Activated T-cell treated with anti-CD3 and anti-CD28 coated beads, Interleukin-2, amount 50 U/mL, for 1 hour (primary cell): ENCODE measurements around the gene PYY.
"Not testable (repeated sequence)": the region's sequence is repeated elsewhere in the genome, so short reads cannot be mapped to it uniquely, and the experiment has no call there.

ENCODE experiments used
- DNase-seq: peaks from one replicate; pipeline ENCODE4 v3.0.0-alpha.2; 2020

PYY gene

DNA sequence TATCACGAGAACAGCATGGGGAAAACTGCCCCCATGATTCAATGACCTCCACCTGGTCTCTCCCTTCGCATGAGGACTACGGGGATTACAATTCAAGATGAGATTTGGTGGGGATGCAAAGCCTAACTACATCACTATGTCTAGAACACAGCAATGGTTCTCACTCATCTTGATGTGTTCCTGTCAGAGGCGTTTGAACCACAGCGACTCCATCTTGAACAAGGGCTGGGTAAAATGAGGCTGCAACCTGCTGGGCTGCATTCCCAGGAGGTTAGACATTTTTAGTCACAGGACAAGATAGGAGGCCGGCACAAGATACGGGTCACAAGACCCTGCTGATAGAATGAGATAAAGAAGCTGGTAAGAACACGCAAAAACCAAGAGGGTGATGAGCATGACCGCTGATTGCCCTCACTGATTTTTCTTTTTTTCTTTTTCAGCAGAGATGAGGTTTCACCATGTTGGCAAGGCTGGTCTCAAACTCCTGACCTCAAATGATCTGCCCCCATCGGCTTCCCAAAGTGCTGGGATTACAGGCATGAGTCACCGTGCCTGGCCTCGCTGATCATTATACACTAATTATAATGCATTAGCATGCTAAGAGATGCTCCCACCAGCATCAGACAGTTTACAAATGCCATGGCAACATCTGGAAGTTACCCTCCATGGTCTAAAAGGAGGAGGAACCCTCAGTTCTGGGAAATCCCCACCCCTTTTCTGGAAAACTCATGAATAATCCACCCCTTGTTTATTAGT lies 8.5 kb downstream of the PYY start:
- no peak for DNase-seq

DNA sequence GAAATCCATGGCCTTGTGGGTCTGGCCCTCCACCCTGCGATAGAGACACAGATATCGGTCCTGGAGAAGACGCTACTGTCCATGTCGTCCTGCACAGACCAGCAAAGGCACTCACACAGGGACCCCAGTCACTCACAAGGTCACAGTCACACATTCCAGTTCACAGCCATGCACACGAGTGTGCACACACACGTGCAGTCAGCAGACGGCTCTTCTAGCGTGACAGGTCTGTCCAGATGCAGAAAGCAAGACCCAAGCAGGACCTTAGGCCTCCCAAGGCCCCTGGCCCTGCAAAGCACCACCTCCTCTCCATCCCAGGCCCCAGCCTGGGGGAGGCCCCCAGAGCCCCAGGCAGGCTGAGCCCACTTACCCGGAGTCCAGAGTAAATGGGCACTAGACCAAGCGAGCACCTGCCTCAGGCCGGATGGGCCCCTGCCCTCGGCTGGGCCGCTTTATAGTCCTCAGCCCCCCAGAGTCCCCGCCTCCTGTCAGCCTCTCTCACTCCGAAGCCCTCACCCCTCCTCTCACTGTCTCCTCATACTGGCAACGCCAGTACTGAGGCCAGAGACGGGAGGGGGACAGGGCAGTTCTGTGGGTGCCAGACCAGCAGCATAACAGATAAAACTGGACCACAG lies 11.6 kb downstream of the PYY start, which contains the start of gene PPY:
Gene PPY (minus strand): TSS at position 426 of the 635 bp plus-strand sequence. CDS start 822 bp downstream, outside the sequence.
- no peak for DNase-seq

DNA sequence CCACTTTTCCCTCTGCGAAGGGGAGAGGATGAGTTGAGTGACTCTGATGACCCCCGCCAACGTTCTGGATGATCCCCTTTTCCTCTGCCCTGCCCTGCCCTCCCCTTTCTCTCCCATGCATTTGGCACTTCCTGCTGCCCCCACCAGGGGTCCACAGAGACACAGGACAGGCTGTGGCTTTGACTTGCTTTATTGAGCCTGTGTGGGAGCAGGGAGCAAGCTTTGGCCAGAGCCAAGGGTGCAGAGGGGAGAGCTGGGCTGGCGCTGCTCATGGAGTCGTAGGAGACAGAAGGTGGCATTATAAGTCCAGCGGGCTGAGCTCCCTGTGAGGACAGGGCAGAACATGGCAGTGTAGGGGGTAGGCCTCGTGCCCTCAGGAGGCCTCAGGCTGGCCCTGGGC lies 13.1 kb downstream of the PYY start:
- DNase-seq, result peak; percentile 35

DNA sequence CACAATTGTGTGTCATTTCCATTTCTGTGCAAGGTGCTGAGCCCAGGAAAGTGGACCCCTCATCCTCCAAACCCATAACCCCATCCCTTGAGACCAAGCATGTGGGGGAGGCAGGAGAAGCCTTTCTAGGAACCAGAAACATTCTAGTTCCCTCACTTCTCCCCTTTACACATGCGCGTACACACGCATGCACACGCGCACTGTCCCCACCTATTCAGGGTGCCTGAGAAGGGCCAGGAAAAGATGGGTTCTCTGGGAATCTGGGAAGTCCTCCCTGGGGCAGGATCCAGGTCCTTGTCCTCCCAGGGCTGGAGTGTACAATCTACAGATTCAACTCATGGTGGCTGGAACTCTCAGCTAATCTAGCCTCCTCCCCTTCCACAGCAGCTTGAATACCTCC lies 13.9 kb downstream of the PYY start:
- DNase-seq, result no peak

DNA sequence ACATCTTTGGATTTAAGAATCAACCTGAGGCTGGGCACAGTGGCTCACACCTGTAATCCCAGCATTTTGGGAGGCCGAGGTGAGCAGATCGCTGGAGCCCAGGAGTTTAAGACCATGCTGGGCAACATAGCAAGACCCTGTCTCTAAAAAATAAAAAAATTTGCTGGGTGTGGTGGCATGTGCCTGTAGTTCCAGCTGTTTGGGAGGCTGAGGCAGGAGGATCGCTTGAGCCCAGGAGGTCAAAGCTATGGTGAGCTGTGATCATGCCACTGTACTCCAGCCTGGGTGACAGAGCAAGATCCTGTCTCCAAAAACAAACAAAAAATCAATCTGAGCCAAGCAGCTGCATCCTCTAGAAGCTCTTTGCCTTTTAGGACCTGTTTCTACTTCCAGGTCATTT lies 14.3 kb downstream of the PYY start:
- not testable (repeated sequence) for DNase-seq

DNA sequence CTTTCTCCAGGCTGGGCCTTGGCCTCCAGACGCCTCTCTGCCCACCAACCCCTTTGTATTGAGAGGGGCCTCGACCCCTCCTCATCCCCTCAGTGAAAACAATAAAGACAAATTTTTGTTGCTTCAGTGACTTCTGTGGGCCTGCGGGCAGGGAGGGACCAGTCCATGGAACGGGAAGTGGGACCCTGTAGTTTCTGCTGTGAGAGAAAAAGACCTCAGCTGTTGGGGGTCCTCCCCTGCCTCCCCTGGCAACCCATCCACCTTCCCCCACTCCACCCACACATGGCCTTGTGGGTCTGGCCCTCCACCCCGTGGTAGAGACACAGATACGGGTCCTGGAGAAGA lies 14.9 kb downstream of the PYY start:
- no peak for DNase-seq

DNA sequence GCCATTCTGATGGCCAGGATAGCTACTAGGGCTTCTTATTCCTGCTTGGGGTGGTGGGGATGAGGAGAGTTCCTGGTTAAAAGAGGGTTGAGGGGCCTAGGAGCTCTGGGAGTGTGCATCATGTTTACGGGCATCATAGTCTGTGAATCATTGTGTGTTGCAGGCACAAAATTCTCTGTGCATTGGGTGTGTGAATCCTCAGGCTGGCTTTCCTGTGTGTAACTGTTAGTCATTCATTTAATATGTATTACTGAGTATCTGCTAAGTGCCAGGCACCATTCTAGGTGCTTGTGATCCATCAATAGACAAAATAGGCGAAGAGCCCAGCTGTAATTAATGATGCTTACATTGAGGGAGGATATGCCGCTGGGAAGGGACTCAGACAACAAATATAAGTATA lies 17.3 kb downstream of the PYY start:
- DNase-seq, result no peak

DNA sequence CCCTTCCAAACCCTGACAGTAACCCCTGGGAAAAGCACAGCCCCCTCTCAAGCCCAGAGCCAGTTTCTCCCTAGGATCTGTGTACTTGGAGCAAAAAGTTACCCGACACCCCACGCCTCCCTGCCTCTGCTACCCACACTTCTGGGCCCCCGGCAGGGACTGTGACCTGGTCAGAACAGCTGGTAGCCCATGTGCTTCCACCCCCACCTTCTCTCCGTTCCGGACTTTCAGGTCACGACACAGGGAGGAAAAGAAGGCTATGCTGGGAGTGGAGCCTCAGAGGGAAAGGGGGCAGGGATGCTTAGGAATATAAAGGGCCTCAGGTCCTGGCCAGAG lies 17.8 kb downstream of the PYY start:
- DNase-seq, result no peak

DNA sequence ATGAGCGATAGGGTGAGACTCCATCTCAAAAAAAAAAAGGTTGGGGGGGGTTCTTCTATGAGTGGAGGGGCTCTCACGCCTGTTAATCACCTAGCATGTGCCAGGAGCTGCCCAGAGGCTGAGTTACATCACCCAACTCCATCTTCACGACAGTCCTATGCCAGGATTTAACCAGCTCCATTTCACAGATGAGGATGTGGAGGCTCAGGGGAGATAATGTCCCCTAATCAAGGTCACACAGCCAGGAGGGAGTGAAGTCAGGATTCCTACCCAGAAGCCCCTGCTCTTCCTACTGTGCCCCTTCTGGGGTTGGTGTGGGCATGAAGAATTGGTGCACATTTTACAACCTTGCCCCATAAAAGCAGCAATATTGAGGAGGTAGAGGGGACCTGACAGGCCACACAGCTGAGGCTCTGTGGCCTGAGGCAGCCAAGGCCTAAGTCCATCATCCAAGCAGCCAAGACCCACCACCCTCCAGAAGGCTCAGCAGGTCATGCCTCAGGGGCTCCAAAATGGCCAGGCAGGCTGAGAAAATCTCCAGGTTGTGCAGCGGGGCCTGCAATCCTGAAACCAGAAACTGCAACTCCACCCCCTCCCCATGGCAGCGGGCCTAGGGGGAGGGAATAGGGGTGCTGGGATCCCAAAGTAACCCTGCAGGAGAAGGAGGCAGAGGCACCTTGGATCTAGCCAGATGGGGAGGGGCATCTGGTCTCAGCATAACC lies 18.4 kb downstream of the PYY start:
- DNase-seq, result no peak

DNA sequence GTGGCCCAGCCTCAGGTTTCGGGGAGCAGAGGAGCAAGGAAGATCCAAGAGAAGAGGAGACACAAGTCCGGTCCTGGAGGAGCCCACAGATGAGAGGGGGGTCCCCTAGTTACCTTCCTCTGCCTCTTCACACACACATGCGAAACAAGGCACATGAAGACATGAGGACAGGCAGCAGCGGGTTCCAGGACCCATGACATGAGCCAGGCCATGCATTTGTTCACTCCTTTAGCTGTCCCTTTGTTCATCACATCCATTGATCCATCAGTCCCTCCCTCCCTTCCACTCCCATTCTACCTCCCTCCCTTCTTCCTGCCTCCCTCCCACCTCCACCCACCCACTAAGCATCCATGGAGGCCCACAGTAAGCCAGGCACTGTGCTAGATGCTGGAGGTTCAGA lies 20.8 kb downstream of the PYY start:
- DNase-seq, result no peak

DNA sequence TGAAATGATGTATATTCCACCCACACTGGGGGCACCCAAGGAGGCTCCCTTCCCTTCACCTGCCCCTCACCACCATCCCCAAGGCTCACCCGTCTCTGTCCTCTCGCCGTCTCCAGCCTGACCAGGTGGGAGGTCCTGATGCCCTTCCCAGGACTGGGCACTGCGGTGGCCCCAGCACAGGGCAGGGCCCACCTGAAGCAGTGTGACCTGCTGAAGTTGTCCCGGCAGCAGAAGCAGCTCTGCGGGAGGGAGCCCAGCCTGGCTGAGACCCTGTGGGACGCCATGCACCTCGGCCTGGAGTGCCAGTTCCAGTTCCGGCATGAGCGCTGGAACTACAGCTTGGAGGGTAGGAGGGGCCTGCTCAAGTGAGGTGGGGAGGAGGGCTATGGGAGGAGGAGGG lies 21.4 kb downstream of the PYY start:
- DNase-seq, result no peak

DNA sequence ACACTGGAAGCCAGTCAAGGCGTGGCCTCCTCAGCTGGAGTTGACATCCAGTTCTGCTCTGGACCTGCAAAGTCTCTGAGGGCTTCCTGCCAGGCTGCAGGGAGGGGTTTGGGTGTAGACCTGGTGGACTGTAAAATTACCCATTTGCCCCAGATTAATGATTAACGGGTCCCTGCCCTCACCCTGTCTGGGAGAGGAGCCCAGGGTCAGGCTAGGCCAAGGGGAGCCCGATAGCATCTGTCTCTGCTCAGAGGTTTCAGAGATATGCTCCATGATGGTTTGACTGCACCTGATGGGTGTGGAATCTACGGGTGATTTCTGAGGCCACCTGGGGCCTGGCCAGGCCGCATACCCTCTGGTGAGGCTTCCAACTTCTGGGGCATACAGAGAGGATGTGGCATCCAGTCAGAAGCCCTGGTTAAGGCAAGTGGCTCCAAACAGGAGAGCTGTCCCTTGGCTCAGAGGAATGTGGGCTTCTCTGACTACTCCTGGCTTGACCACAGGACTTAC lies 22.6 kb downstream of the PYY start:
- DNase-seq, result no peak

DNA sequence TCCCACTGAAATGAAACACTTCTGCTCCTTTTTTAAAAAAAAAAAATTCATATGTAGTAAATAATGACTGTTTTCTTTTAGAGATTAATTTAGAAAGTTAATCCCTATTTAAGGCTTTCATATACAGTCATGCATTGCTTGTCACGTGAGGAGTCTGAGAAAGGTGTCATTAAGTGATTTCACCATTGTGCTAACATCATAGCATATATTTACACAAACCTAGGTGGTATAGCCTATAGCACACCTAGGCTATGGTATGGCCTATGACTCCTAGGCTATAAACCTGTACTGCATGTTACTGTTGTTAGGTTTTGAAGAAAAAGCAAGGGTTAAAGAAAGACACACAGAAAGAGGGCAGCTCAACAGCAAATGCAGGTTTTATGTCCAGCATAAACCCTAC lies 25.1 kb downstream of the PYY start:
- DNase-seq, result no peak

DNA sequence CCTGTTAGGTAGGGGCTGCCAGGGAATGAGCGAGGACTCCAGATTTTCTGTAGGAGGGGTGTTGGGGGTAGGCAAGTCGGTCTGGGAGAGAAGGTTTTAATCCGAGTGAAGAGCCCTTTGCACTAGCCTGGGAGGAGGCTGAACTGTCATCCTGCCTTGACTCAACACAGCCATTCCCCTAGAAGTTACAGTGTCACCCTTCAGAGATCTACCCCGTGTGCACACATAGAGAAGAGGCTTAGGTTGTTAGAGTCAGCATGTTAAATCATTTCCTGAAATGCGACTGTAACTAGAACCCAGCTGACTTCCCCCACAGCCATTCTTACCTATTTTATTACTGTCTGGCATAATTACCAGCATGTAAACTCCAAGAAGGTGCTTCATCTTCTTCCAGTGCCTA lies 25.8 kb downstream of the PYY start:
- DNase-seq, result not testable (repeated sequence)

DNA sequence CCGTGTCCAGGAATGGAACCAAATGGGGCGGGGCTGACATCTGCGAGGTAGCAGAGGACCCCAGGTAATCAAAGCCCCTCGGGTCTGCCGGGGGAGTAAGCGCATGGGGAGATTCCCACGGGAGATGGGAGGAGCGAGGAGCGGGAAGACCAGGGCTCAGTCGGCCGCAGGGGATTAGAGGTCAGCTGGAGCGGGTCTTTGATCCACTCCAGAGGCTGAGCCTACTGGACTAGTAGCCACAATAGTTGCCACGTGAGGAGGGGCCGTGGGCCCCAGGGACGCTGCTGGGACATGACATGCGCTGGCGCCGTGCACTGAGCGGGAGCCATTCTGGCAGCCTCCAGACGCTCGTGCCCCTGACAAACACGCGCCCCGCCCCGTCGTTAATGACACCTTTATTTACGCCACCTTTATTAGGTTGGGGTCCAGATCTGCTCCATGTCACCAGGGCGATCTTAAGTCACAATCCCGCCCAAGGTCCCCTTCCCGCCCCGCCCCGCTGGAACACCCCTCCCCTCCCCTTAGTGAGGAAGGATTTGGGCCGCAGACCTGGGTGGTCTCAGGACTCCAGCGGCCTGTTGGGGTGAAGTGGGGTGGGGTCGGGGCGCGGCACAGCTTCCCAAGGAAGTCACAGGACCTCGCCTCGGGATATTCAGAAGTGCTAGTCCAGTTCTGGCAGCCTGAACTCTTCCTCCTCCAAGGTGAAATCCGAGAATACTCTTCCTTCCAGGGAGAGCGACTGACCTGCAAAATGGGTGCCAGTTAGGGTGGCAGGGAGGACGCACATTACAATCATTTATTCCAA lies 26.5 kb downstream of the PYY start:
- no peak for DNase-seq

DNA sequence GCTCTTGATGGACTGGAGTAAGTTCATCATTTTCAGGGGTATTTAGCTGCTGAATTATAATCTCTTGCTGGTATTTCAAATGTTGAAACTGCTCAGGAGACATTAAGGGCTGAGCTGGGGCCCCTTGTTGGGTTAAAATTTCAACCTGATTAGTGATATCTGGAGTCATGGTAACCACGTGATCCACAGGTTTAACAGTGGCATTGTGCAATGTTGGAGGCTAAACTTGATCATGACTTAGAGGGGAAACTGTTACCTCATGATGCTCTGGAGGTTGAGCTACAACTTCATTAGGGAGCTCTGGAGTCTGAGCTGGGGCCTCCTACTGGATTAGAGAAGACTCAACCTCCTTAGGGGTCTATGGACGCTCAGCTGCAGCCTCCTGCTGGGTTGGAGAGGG lies 29.2 kb downstream of the PYY start:
- DNase-seq, result no peak

DNA sequence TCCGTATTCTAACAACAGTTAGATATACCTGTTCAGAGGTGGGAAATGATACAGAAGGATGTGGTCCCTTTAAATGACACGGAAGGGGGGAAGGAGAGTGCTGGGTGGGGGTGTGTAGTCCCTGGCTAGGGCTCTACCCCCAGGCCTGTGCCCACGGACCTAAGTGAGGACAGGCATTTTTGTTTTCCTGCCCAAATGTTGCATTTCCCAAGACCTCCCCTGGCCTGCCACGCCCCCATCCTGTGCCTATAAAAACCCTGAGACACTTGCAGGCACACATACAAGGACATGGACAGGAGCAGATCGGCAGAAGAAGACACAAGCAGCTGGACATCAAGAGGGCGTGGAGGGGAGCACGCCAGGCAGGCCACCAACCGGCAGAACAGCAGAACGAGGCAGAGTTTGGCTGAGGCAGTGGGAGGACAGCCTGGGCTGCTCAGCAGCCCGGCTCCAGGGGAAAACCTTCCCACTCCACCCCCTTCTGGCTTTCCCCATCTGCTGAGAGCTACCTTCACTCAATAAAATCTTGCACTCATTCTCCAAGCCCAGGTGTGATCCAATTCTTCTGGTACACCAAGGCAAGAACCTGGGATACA lies 33.1 kb downstream of the PYY start:
- no peak for DNase-seq

DNA sequence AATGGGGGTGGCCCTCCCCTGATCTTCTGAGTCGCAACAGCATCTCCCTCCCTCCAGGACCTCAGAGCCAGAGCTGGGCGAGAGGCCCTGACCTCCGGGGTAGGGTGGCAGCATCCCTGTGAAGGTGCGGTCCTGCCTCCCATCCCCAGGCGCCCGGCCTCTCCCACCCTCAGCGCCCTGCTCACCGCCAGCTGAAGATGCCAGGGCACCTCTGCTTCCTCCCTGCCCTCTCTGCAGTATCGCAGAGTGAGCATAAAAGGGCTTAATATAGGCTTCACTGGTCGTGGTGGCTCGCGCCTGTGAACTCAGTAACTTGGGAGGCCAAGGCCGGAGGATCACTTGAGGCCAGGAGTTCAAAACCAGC lies 35.7 kb downstream of the PYY start:
- no peak for DNase-seq

DNA sequence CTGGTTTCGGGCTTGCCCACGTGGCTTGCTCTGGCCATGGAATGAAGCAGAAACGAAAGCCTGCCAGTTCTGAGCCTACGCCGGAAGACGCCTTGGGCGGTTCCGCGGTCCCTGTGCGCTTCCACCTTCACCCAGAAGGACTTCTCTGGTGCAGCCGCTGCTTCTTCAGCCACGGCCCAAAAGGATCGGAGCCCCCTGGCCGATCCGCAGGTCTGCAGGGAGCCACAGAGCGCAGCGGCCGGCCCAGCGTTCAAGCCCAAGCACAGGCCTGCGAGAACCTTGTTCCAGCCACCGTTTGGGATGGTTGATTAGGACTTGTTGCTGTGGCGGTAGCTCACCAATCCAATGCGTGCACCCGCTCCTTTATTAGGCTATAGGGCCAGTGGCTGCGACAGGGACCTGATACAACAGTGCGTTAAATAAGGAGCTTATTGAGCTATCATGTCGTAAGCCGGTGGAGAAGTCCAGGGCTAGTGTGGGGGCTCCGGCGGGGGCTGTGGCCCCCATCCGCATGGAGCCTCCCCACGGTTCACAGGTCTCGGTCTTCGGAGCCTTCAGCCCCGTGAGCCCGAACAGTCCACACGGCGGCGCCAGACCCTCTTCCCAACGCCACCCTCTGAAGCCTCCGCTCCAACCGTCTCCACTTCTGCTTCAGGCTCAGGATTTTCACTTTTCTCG lies 36.3 kb downstream of the PYY start:
- DNase-seq, result peak; percentile 59

DNA sequence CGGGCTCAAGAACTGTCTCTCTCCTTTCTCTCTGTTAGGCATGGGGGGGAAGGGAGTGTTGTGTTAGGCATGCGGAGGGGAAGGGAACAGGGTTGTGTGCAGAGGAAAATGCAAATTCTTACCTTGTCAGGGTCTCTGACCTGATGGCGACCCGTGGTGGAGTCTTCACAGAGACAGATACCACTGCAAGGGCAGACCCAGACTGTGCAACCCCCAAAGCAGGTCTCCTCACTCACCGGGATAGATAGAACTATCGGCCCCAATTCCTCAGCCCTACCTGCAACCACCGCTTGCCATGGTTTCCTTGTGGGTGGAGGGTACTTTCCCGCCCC lies 36.8 kb downstream of the PYY start:
- no peak for DNase-seq

DNA sequence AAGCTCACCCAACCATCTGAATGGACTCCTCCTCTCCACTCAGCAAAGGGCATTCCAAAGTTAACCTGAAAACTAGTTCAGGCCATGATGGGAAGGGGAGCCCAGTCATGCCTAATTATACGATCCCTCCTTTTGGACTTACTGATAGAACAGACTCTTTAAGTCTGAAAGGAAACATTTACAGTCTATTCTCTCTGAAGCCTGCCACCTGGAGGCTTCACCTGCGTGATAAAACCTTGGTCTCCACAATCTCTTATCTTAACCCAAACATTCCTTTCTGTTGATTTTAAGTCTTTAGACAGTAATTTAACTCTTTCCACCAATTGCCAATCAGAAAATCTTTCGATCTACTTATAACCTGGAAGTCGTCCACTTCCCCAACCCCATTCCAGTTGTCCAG lies 37.4 kb downstream of the PYY start:
- DNase-seq, result no peak

DNA sequence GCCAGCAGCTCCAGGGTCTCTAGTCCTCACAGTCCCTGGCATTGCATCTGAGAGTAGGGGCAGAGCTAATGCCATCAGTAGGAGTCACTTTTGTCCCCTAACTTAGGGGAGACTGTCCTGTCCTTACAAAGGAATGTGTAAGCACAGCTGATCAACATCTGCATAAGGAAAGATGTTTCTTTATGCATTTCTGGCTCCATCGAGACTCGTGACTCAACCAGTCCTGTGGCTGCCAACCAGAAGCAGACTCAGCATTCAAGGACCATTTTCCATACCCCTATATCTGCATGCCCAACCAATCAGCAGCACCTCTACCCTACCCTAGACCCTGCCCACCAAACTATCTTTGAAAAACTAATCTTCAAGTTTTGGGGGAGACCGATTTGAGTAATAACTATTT lies 38.2 kb downstream of the PYY start:
- DNase-seq, result no peak

DNA sequence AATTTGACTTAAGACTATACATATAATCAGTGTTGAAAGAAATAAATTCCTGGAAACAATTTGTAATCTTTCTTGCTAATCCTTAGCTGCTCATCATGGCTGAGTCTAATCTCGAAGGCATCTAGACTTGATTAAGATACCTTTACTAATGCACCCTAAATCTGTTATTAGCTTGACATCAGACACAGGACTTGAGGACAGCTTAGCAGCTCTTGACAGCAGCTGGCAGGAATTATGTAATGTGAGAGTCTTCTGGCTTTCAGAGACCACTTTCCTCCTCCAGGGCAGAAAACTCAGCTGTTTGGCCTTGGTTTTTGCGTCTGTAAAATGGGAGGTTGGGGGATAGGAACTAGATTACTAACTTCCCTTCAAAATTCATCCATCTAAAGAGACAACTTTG lies 39.3 kb downstream of the PYY start:
- DNase-seq, result no peak
